H1 (cell line): ENCODE measurements around the gene ZSCAN22. TPM values are rescaled to one million over a fixed set of nuclear protein-coding genes. Genes with fewer than 3 reads are reported as not detected.
A peak's percentile ranks its signal among the peaks of the same experiment; 100 is the strongest.

Experiments used
- CTCF ChIA-PET: fragments of 300-600 bp; sonication (Branson Sonifier 250); formaldehyde crosslinking; loops from one replicate; lab custom pipeline; 2021; ENCODE audit not compliant: partially characterized antibody; lab: Charles Lee
- POLR2A ChIA-PET: fragments of 300-600 bp; sonication (Branson Sonifier 250); formaldehyde crosslinking; loops from one replicate; lab custom pipeline; 2021; ENCODE audit warnings: inconsistent platforms; ENCODE audit not compliant: partially characterized antibody; lab: Charles Lee
- DNase-seq, 2 experiments: peaks; one replicate each; pipeline versions ENCODE4 v3.0.0 to v3.0.0-alpha.2; 2010 to 2022; ENCODE audit warnings: low spot score in 2 of 2, low read depth in 1 of 2, mixed read lengths in 1 of 2
- FAIRE-seq: peaks from 2 replicates; lab custom pipeline; 2011; peaks lifted over from hg19 to GRCh38; lab: Jason Lieb, UNC
- H2AFZ ChIP-seq: 2 replicates; pipeline ENCODE4 v1.8.1; 2012; ENCODE audit warnings: low read length, inconsistent platforms
- H2AK5ac ChIP-seq: 2 replicates; pipeline ENCODE4 v1.6.1; 2013; ENCODE audit warnings: low read depth, low read length
- H2BK120ac ChIP-seq: replicated peaks from 2 replicates; pipeline ENCODE3; 2013; ENCODE audit warnings: low read depth, low read length, inconsistent platforms
- H2BK12ac ChIP-seq: 2 replicates; pipeline ENCODE4 v1.6.1; 2013; ENCODE audit warnings: low read depth, low read length
- H2BK15ac ChIP-seq: 2 replicates; pipeline ENCODE4 v1.6.1; 2013; ENCODE audit warnings: low read length
- H2BK20ac ChIP-seq: 2 replicates; pipeline ENCODE4 v1.6.1; 2013; ENCODE audit warnings: low read length
- H2BK5ac ChIP-seq: 2 replicates; pipeline ENCODE4 v1.6.1; 2013; ENCODE audit warnings: low read depth, low read length
- H3K14ac ChIP-seq: 2 replicates; pipeline ENCODE4 v1.6.1; 2013; ENCODE audit warnings: inconsistent platforms; ENCODE audit not compliant: insufficient read length
- H3K18ac ChIP-seq: 2 replicates; pipeline ENCODE4 v1.6.1; 2013; ENCODE audit warnings: low read length; ENCODE audit errors: extremely low read depth
- H3K23ac ChIP-seq: 2 replicates; pipeline ENCODE4 v1.6.1; 2013; ENCODE audit warnings: inconsistent platforms; ENCODE audit not compliant: insufficient read length
- H3K23me2 ChIP-seq: 2 replicates; pipeline ENCODE4 v1.6.1; 2013; ENCODE audit warnings: low read depth, low read length
- H3K27ac ChIP-seq: 2 replicates; pipeline ENCODE4 v1.6.1; 2011; ENCODE audit warnings: low read depth, low read length, inconsistent platforms
- H3K27me3 ChIP-seq, 4 experiments: replicated peaks in 1 of 4; 1 replicate in 1 of 4; 2 replicates in 3 of 4; pipeline versions ENCODE4 v1.6.1 to v1.8.1; 2011 to 2013; ENCODE audit warnings: low read length in 3 of 4, mild to moderate bottlenecking in 3 of 4, inconsistent platforms in 2 of 4, mixed read lengths in 2 of 4, moderate library complexity in 1 of 4; ENCODE audit not compliant: control insufficient read depth in 3 of 4, insufficient read depth in 3 of 4; ENCODE audit errors: extremely low read depth in 1 of 4
- H3K36me3 ChIP-seq, 4 experiments: 2 replicates each; pipeline versions ENCODE4 v1.6.1 to v1.8.1; 2011 to 2013; ENCODE audit warnings: mild to moderate bottlenecking in 4 of 4, low read length in 3 of 4, moderate library complexity in 2 of 4, control low read depth in 1 of 4, inconsistent platforms in 1 of 4; ENCODE audit not compliant: insufficient read depth in 4 of 4, control insufficient read depth in 2 of 4
- H3K4ac ChIP-seq: replicated peaks from 2 replicates; pipeline ENCODE3; 2013; ENCODE audit warnings: low read length, low read depth, mixed read lengths, inconsistent platforms; ENCODE audit not compliant: insufficient read length
- H3K4me1 ChIP-seq, 4 experiments: replicated peaks in 1 of 4; 1 replicate in 1 of 4; 2 replicates in 3 of 4; pipeline versions ENCODE4 v1.6.1 to v1.8.1; 2011 to 2013; ENCODE audit warnings: low read length in 3 of 4, inconsistent platforms in 2 of 4, mixed read lengths in 1 of 4; ENCODE audit not compliant: insufficient read depth in 4 of 4, control insufficient read depth in 3 of 4
- H3K4me2 ChIP-seq, 2 experiments: 2 replicates each; pipeline versions ENCODE4 v1.6.1 to v1.8.1; 2011 to 2013; ENCODE audit warnings: low read depth in 2 of 2, low read length in 2 of 2, control low read depth in 1 of 2, inconsistent platforms in 1 of 2, mild to moderate bottlenecking in 1 of 2; ENCODE audit not compliant: insufficient read depth in 1 of 2
- H3K4me3 ChIP-seq, 4 experiments: fragments of 200-600, 300-600 bp in 1 of 4; sonication (generic), shearing (Covaris generic), sonication (Bioruptor Twin) in 1 of 4; 2 replicates each; pipeline versions ENCODE4 v1.5.1 to v1.8.1; 2011 to 2016; ENCODE audit warnings: low read length in 4 of 4, low read depth in 3 of 4, control low read depth in 2 of 4, inconsistent platforms in 2 of 4, mild to moderate bottlenecking in 2 of 4, mixed read lengths in 1 of 4, moderate library complexity in 1 of 4; ENCODE audit not compliant: insufficient read depth in 2 of 4; ENCODE audit errors: extremely low read depth in 1 of 4
- H3K56ac ChIP-seq: replicated peaks from 2 replicates; pipeline ENCODE3; 2013; ENCODE audit warnings: low read depth, mild to moderate bottlenecking, mixed read lengths, low read length, inconsistent platforms; ENCODE audit not compliant: insufficient read length
- H3K79me1 ChIP-seq: 2 replicates; pipeline ENCODE4 v1.6.1; 2013; ENCODE audit warnings: low read depth, low read length, control low read depth
- H3K79me2 ChIP-seq, 2 experiments: 2 replicates each; pipeline versions ENCODE4 v1.6.1 to v1.8.1; 2012 to 2013; ENCODE audit warnings: low read length in 2 of 2, mild to moderate bottlenecking in 2 of 2, inconsistent platforms in 1 of 2; ENCODE audit not compliant: insufficient read depth in 2 of 2, control insufficient read depth in 1 of 2
- H3K9ac ChIP-seq, 4 experiments: replicated peaks in 1 of 4; 1 replicate in 1 of 4; 2 replicates in 3 of 4; pipeline versions ENCODE4 v1.6.1 to v1.8.1; 2011 to 2013; ENCODE audit warnings: low read depth in 3 of 4, low read length in 3 of 4, control low read depth in 2 of 4, mild to moderate bottlenecking in 2 of 4, moderate library complexity in 2 of 4, inconsistent platforms in 1 of 4; ENCODE audit errors: extremely low read depth in 1 of 4
- H3K9me3 ChIP-seq, 2 experiments: 2 replicates each; pipeline versions ENCODE4 v1.6.1 to v1.8.1; 2012 to 2013; ENCODE audit warnings: mild to moderate bottlenecking in 2 of 2, moderate library complexity in 2 of 2, control low read depth in 1 of 2, inconsistent platforms in 1 of 2, low read depth in 1 of 2, low read length in 1 of 2, mixed read lengths in 1 of 2; ENCODE audit not compliant: insufficient read depth in 2 of 2
- H4K20me1 ChIP-seq, 2 experiments: replicated peaks in 1 of 2; 2 replicates each; pipeline versions ENCODE3 to v1.8.1; 2011 to 2013; ENCODE audit warnings: inconsistent platforms in 2 of 2, low read length in 2 of 2, mild to moderate bottlenecking in 1 of 2; ENCODE audit not compliant: insufficient read depth in 2 of 2, control insufficient read depth in 1 of 2
- H4K5ac ChIP-seq: 2 replicates; pipeline ENCODE4 v1.6.1; 2013; ENCODE audit warnings: low read length, low read depth, mixed read lengths, inconsistent platforms; ENCODE audit not compliant: insufficient read length
- H4K8ac ChIP-seq: 2 replicates; pipeline ENCODE4 v1.8.0; 2013; ENCODE audit warnings: mild to moderate bottlenecking, moderate library complexity, low read length, inconsistent platforms; ENCODE audit not compliant: insufficient read depth; ENCODE audit errors: extremely low read depth
- H4K91ac ChIP-seq: replicated peaks from 2 replicates; pipeline ENCODE3; 2013; ENCODE audit warnings: low read length, mixed read lengths, inconsistent platforms; ENCODE audit not compliant: insufficient read length
- EZH2 ChIP-seq: fragments of 200-600 bp; sonication (generic); IDR thresholded peaks from 2 replicates; pipeline ENCODE4 v1.7.1; 2012; ENCODE audit warnings: low read depth, mild to moderate bottlenecking, moderate library complexity, low read length, inconsistent platforms; ENCODE audit not compliant: severe bottlenecking
- FOSL1 ChIP-seq: IDR thresholded peaks from 2 replicates; pipeline ENCODE4 v1.6.1; 2011; ENCODE audit warnings: mild to moderate bottlenecking, low read depth, low read length, moderate library complexity; ENCODE audit not compliant: insufficient read depth
- KDM5A ChIP-seq: fragments of 200-600 bp; IDR thresholded peaks from 2 replicates; pipeline ENCODE4 v1.7.1; 2012; ENCODE audit warnings: mild to moderate bottlenecking, low read length, inconsistent platforms, mixed read lengths
- MAX ChIP-seq: IDR thresholded peaks from 2 replicates; pipeline ENCODE4 v1.6.1; 2012; ENCODE audit warnings: inconsistent platforms
- PHF8 ChIP-seq: fragments of 200-600 bp; sonication (generic); conservative IDR thresholded peaks from 2 replicates; pipeline ENCODE4 v1.7.1; 2012; ENCODE audit warnings: low read depth, mild to moderate bottlenecking, inconsistent platforms, low read length, moderate library complexity
- RBBP5 ChIP-seq: IDR thresholded peaks from 2 replicates; pipeline ENCODE4 v1.7.1; 2012; ENCODE audit warnings: low read depth, mild to moderate bottlenecking, inconsistent platforms, low read length, moderate library complexity, borderline replicate concordance
- SP4 ChIP-seq: IDR thresholded peaks from 2 replicates; pipeline ENCODE4 v1.6.1; 2012; ENCODE audit warnings: low read length, inconsistent platforms
- YY1 ChIP-seq: IDR thresholded peaks from 2 replicates; pipeline ENCODE4 v1.6.1; 2011; ENCODE audit warnings: low read depth, mild to moderate bottlenecking, low read length
- WGBS, 2 experiments: shearing (Covaris generic) in 1 of 2; methylation state at CpG; one replicate each; pipeline versions ENCODE4 v1.1.6 to v1.1.7; 2013 to 2015; ENCODE audit warnings: low lambda C conversion rate in 2 of 2, mixed read lengths in 2 of 2, inconsistent platforms in 1 of 2, low coverage in 1 of 2, missing lambda C conversion rate in 1 of 2; ENCODE audit not compliant: insufficient replicate concordance in 2 of 2, insufficient coverage in 1 of 2, insufficient read length in 1 of 2; ENCODE audit errors: extremely low coverage in 1 of 2, missing lambda C conversion rate in 1 of 2; 5-methylcytosine and 5-hydroxymethylcytosine counted together
- long read RNA-seq, 2 experiments: library from RNA in 1 of 2; library from capped mRNA in 1 of 2; stranded (forward); transcript quantifications; one replicate each; pipeline ENCODE4 v2.0.0, GENCODE V29; 2021; ENCODE audit warnings: inconsistent platforms in 1 of 2
- polyA minus RNA-seq, 3 experiments: library from RNA; depleted of rRNA, polyadenylated mRNA; stranded (reverse); fragments of >200 nt; gene quantifications; 1 replicate in 2 of 3; 2 replicates in 1 of 3; pipeline ENCODE4 v1.2.3, GENCODE V29; 2011
- polyA plus RNA-seq, 7 experiments: library from polyadenylated mRNA; depleted of rRNA in 3 of 7; stranded (reverse) in 5 of 7; unstranded in 2 of 7; fragments of >200 nt in 5 of 7; fragments of 200-250 nt in 2 of 7; gene quantifications; 1 replicate in 5 of 7; 2 replicates in 1 of 7; 4 replicates in 1 of 7; pipeline versions ENCODE4 v1.2.1 to v1.2.3, GENCODE V29; 2011 to 2013; ENCODE audit warnings: missing spikeins in 2 of 7, mixed read lengths in 2 of 7
- total RNA-seq: library from RNA; stranded (reverse); fragmentation: NEBNext Ultra II Directional; extraction: Animal tissue kit (Norgen Biotek cat#: 25700); gene quantifications from 2 replicates; pipeline ENCODE4 v1.2.1, GENCODE V29; 2021

Gene ZSCAN22
- total RNA-seq (3.1 and 3.2 TPM in 2 replicates), polyA plus RNA-seq (2011; rRNA removed) (2.6 and 3.3 TPM in 2 replicates), polyA minus RNA-seq (2011; rRNA and poly(A)+ RNA removed) (6.3 and 8.1 TPM in 2 replicates)
- polyA plus RNA-seq (2011; cell fraction: cytosol; rRNA removed): 1.9 TPM
- polyA plus RNA-seq (2011; cell fraction: nucleus; rRNA removed): 1.9 TPM
- polyA plus RNA-seq (2012, experiment 1 of 2): 1.4 to 2.1 TPM (median 1.9 TPM) in 4 replicates
- polyA plus RNA-seq (2012, experiment 2 of 2): 1.0 TPM
- 1.4 TPM for polyA plus RNA-seq (2013, experiment 1 of 2)
- polyA plus RNA-seq (2013, experiment 2 of 2): 1.5 TPM
- polyA minus RNA-seq (2011; cell fraction: cytosol; rRNA and poly(A)+ RNA removed): 2.1 TPM
- polyA minus RNA-seq (2011; cell fraction: nucleus; rRNA and poly(A)+ RNA removed): 3.5 TPM
- long read RNA-seq, experiment 1: 0 reads
- long read RNA-seq, experiment 2: 0 reads

DNA sequence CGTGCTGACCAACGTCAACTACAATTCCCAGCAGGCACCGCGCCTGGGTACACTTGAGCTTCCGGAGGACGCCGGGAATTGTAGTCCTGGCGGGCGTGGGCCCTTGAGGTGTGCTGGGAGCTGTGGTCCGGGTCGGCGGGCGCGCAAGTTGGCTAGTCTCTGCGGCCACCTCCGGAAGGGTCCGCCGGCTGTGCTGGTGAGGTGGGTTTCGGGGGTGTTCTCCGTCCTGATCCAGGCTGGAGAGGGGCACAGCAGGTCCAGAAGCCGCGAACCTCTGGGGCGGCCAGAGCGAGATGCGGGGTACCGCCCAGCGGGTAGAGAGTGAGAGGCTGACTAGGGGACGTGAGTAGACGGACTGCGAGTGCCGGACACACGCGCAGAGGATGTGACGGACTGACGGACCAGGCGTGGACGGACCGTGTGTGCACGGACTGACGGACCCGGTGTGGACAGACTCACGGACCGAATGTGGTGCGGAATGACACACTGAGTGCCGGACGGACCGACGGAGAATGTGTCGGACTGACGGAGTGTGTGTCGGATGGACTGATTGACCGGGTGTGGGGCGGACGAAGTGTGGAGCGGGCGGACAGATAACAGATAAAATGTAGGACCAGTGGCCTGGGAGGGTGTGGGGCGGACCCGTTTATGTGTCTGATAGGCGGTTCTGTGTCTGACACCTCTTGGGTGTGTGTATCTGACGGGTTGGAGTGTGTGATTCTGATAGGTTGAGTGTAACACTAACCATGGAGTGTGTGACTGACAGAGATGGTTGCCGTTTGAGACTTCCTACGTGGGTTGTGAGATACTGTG is at the start of gene ZSCAN22:
ZSCAN22 (plus strand) TSS at position 81 of the 813 bp plus-strand sequence. CDS start 7,809 bp downstream, outside the sequence.
- no peak for FAIRE-seq
- H4K5ac ChIP-seq: peak within 1 kb of the TSS; percentile 82
- peak within 1 kb of the TSS; percentile 97 for H2AFZ ChIP-seq
- H2BK15ac ChIP-seq: 0 out of 2 replicates have a peak within 1 kb of the TSS, but pooled peaks have one; percentile 76
- H3K23ac ChIP-seq: no peak within 1 kb of the TSS
- no peak within 1 kb of the TSS for H2BK20ac ChIP-seq
- H2AK5ac ChIP-seq: no peak within 1 kb of the TSS
- H2BK12ac ChIP-seq: no peak within 1 kb of the TSS
- peak within 1 kb of the TSS; percentile 82 to 86 (median 84) for H3K9ac ChIP-seq
- ChIA-PET CTCF (interaction anchor here (0.9 to 3.4 kb wide), 4 partner anchors 11 to 47 kb away, joined by 3 to 14 read pairs (median 6); no protein-coding TSS in a partner anchor), POLR2A (interaction anchor here (0.6 to 2.1 kb wide), 27 partner anchors 10 to 217 kb away, joined by 3 to 20 read pairs (median 3); partner anchors contain the start of genes ERVK3-1, RPS5, TRIM28 and ZBTB45)
- H3K23me2 ChIP-seq: peaks cover 12% of the 10 kb centered on the region
- H2BK120ac ChIP-seq: no peak within 1 kb of the TSS
- peak within 1 kb of the TSS; percentile 65; the same call in 1 of the 2 replicates for H3K27ac ChIP-seq
- peak; percentile 72 to 94 for DNase-seq
- H3K79me1 ChIP-seq: peaks cover 11% of the 10 kb centered on the region
- 4% methylated on average over 62 of the region's 62 CpGs; no CpG with 5 or more reads in 1 of the 2 experiments for WGBS, 2 experiments
- no peaks in the 10 kb centered on the region for H3K4me1 ChIP-seq
- H3K56ac ChIP-seq: no peak within 1 kb of the TSS
- peak within 1 kb of the TSS; percentile 72 to 98 (median 88) for H3K4me3 ChIP-seq
- 0 out of 7 replicates have a peak, but pooled peaks cover 0 to 3% (median 0%) of the 10 kb centered on the region in 4 experiments for H3K27me3 ChIP-seq
- peaks cover 0 to 5% of the 10 kb centered on the region in 2 experiments for H4K20me1 ChIP-seq
- no peak within 1 kb of the TSS for H3K14ac ChIP-seq
- H3K9me3 ChIP-seq: no peaks in the 10 kb centered on the region
- H3K4me2 ChIP-seq: peak within 1 kb of the TSS; percentile 74 to 95
- H4K8ac ChIP-seq: peak within 1 kb of the TSS; percentile 88
- peak within 1 kb of the TSS; percentile 90 for H3K4ac ChIP-seq
- no peaks in the 10 kb centered on the region for H3K36me3 ChIP-seq
- H3K79me2 ChIP-seq: peaks cover 0 to 15% of the 10 kb centered on the region in 2 experiments; a peak in 2 of 4 replicates
- peak within 1 kb of the TSS; percentile 96 for H3K18ac ChIP-seq
- peak within 1 kb of the TSS; percentile 66; the same call in 1 of the 2 replicates for H2BK5ac ChIP-seq
- H4K91ac ChIP-seq: no peak within 1 kb of the TSS
- no peak for TF ChIP-seq FOSL1
- TF ChIP-seq SP4: 0 out of 2 replicates have a peak, but pooled peaks have one; percentile 34
- peak; percentile 87 for TF ChIP-seq PHF8
- TF ChIP-seq EZH2: no peak
- TF ChIP-seq MAX: peak; percentile 88; the same call in 1 of the 2 replicates
- peak; percentile 59 for TF ChIP-seq RBBP5
- peak; percentile 81; the same call in 1 of the 2 replicates for TF ChIP-seq KDM5A
- TF ChIP-seq YY1: peak; percentile 68; the same call in 1 of the 2 replicates
